Activated CD4-positive, CD25-positive, alpha-beta regulatory T cell treated with anti-CD3 and anti-CD28 coated beads, Interleukin-2, amount 50 U/mL, for 16 hours (primary cell): ENCODE data around the gene LRRC31.

ENCODE experiments used
- DNase-seq: peaks from one replicate; pipeline ENCODE4 v3.0.0-alpha.2; 2020; ENCODE audit warnings: low read depth, low spot score

The LRRC31 gene

GRCh38 chr3:169813278-169813677, 56.5 kb downstream of the LRRC31 start:
- DNase-seq, result no peak

- peak; percentile 25 for DNase-seq
These were observed 57.2 kb downstream of the LRRC31 start, which contains the start of the genes LRRC34 and LRRIQ4 for GRCh38 chr3:169812332-169813235. Gene LRRC34, minus strand, starts transcription at chr3:169812904. Its CDS starts 356 bp downstream, at chr3:169812548. Gene LRRIQ4, plus strand, starts transcription at chr3:169812870. Its CDS starts 9,052 bp downstream, at chr3:169821922.

DNA sequence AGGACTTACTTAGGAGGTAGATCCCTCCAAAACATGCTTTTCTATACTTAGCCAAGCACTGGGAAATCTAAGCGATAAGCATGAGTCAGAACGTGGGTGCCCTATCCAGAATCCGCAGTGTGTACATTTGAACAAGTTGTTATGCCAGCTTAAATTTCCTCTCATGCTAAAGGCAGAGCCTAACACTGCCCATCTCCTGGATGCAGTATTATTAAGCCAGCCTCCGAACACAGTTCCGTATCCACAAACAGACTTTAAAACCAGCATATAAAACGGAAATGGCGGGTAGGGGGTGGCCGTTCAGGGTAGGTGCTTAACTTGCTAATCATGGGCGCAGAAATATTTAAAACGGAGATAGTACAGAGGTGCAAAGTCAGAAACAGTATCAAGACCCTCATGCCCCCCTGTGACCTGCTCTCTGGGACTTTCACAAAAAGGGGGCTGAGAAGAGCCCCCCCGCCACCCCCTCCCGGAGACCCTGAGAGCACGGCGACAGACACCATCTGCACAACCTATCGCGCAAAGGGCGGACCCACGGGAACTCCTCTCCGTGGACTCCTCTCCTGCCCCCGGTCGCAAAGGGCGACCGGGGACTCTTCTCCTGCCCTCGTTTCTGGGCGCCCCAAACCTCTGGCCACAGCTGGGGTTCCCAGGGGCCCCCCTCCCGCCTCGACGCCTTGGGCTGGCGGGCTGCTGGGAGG, 58.0 kb downstream of the LRRC31 start:
- no peak for DNase-seq

DNA sequence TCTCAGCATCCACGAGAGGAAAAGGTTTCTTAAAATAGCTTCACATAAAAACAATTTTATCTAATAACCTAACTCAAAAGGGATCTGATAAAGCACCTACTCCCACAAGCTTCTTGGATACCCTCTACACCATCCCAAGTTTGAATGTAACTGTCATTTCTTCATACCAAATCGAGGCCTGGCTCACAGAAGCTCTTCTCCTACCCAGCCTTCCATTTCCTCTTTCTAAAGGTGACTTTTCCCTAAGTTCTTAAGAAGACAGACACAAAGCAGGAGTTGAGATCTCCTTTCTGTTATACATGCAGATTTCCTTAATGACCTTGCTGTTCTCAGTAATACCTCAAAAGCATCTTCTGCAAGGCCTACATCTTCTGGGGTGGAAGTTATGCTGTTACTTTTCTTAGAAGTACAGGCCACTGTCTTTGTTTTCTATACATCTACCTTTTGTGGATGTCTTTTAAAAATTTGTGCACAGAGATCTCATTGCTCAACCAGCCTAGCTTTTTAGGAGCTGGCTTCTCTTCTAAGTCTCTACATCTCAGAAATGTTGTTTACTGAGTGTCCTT, 60.4 kb downstream of the LRRC31 start:
- DNase-seq, result no peak

DNA sequence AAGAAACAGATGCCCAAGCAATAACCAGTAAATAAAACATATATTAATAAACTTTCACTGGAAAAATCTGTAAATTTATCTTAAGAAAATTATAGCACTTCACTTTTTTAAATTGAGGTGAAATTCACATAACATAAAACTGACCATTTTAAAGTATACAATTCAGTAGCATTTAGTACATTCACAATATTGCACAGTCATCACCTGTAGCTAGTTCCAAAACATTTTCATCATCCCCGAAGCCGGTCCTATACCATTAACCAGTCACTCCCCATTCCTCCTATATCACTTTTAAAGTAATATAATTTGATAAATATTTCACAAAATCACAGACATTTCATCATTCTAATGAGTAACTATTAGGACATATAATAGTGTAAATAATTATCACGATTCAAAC, 65.1 kb downstream of the LRRC31 start:
- DNase-seq, result no peak

DNA sequence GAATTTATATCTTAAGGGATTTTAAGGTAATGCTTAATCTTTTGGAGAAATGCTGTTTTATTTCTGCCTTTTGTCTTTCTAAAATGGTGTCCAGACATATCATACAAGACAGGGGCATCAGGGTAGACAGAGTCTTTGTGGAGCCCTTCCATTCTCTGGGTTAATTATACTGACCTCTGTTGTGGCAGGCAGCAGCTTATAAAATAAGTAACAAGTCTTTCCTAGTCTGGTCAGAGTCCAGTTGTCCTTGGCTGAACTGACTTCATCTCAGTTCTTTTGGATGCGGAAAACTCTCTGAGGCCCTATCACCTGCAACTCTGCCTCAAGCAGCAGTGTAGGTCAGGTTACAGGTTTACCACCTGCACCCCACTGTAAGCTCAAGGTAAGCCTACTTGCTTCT, 77.4 kb downstream of the LRRC31 start:
- DNase-seq, result no peak

- DNase-seq, result no peak
These were observed 78.9 kb downstream of the LRRC31 start for GRCh38 chr3:169790687-169791429.

GRCh38 chr3:169790219-169790618, 79.5 kb downstream of the LRRC31 start:
- no peak for DNase-seq
